ENCODE data around the gene ZNF598. TPM values are rescaled to one million over a fixed set of nuclear protein-coding genes. Genes with fewer than 3 reads are reported as not detected.

The ZNF598 gene
- total and polyA plus RNA-seq, 2 of the 13 experiments (the other 11 are each of a cell fraction or from before 2014, with no cell fraction given) = 13.5 to 14.2 TPM

GRCh38 chr16:1963806-1964505, 45.7 kb downstream of the ZNF598 start (continued):
- TF ChIP-seq, protein P1, sequence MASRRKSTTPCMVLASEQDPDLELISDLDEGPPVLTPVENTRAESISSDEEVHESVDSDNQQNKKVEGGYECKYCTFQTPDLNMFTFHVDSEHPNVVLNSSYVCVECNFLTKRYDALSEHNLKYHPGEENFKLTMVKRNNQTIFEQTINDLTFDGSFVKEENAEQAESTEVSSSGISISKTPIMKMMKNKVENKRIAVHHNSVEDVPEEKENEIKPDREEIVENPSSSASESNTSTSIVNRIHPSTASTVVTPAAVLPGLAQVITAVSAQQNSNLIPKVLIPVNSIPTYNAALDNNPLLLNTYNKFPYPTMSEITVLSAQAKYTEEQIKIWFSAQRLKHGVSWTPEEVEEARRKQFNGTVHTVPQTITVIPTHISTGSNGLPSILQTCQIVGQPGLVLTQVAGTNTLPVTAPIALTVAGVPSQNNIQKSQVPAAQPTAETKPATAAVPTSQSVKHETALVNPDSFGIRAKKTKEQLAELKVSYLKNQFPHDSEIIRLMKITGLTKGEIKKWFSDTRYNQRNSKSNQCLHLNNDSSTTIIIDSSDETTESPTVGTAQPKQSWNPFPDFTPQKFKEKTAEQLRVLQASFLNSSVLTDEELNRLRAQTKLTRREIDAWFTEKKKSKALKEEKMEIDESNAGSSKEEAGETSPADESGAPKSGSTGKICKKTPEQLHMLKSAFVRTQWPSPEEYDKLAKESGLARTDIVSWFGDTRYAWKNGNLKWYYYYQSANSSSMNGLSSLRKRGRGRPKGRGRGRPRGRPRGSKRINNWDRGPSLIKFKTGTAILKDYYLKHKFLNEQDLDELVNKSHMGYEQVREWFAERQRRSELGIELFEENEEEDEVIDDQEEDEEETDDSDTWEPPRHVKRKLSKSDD (CRISPR knock-in tag; IDR thresholded peaks at IDR 0.05; ENCODE audit: low read depth) = no peak
- TF ChIP-seq FIP1L1 (IDR thresholded peaks at IDR 0.05; ENCODE audit: borderline replicate concordance, insufficient read depth, low read depth, low read length) (no peak), ZNF512 (CRISPR knock-in tag; IDR thresholded peaks at IDR 0.05) (no peak), ZNF564 (CRISPR knock-in tag; IDR thresholded peaks at IDR 0.05) (no peak), MAFG (CRISPR knock-in tag; IDR thresholded peaks at IDR 0.05) (no peak), ZNF331 (CRISPR knock-in tag; IDR thresholded peaks at IDR 0.05) (no peak), GPN1 (CRISPR knock-in tag; IDR thresholded peaks at IDR 0.05; ENCODE audit: borderline replicate concordance) (no peak), HMG20A (CRISPR knock-in tag; IDR thresholded peaks at IDR 0.05; ENCODE audit: borderline replicate concordance) (no peak), ZNF143 (CRISPR knock-in tag; IDR thresholded peaks at IDR 0.05) (no peak), ZNF614 (CRISPR knock-in tag; IDR thresholded peaks at IDR 0.05; ENCODE audit: borderline replicate concordance) (no peak), IKZF1 (IDR thresholded peaks at IDR 0.05) (no peak), ZNF326 (CRISPR knock-in tag; IDR thresholded peaks at IDR 0.05; ENCODE audit: borderline replicate concordance) (no peak), NFYB (CRISPR knock-in tag; IDR thresholded peaks at IDR 0.05) (no peak), ZNF383 (CRISPR knock-in tag; IDR thresholded peaks at IDR 0.05; ENCODE audit: borderline replicate concordance) (no peak), ZMYM2 (CRISPR knock-in tag; IDR thresholded peaks at IDR 0.05) (no peak), PLRG1 (conservative IDR thresholded peaks at IDR 0.05) (no peak), CENPT (CRISPR knock-in tag; IDR thresholded peaks at IDR 0.05; ENCODE audit: low read depth) (no peak)
- TF ChIP-seq, protein P2, sequence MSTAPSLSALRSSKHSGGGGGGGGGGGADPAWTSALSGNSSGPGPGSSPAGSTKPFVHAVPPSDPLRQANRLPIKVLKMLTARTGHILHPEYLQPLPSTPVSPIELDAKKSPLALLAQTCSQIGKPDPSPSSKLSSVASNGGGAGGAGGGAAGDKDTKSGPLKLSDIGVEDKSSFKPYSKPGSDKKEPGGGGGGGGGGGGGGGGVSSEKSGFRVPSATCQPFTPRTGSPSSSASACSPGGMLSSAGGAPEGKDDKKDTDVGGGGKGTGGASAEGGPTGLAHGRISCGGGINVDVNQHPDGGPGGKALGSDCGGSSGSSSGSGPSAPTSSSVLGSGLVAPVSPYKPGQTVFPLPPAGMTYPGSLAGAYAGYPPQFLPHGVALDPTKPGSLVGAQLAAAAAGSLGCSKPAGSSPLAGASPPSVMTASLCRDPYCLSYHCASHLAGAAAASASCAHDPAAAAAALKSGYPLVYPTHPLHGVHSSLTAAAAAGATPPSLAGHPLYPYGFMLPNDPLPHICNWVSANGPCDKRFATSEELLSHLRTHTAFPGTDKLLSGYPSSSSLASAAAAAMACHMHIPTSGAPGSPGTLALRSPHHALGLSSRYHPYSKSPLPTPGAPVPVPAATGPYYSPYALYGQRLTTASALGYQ (CRISPR knock-in tag; IDR thresholded peaks at IDR 0.05) = no peak
- TF ChIP-seq, protein P3, sequence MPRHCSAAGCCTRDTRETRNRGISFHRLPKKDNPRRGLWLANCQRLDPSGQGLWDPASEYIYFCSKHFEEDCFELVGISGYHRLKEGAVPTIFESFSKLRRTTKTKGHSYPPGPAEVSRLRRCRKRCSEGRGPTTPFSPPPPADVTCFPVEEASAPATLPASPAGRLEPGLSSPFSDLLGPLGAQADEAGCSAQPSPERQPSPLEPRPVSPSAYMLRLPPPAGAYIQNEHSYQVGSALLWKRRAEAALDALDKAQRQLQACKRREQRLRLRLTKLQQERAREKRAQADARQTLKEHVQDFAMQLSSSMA (CRISPR knock-in tag; IDR thresholded peaks at IDR 0.05) = no peak
- TF ChIP-seq, protein P4, sequence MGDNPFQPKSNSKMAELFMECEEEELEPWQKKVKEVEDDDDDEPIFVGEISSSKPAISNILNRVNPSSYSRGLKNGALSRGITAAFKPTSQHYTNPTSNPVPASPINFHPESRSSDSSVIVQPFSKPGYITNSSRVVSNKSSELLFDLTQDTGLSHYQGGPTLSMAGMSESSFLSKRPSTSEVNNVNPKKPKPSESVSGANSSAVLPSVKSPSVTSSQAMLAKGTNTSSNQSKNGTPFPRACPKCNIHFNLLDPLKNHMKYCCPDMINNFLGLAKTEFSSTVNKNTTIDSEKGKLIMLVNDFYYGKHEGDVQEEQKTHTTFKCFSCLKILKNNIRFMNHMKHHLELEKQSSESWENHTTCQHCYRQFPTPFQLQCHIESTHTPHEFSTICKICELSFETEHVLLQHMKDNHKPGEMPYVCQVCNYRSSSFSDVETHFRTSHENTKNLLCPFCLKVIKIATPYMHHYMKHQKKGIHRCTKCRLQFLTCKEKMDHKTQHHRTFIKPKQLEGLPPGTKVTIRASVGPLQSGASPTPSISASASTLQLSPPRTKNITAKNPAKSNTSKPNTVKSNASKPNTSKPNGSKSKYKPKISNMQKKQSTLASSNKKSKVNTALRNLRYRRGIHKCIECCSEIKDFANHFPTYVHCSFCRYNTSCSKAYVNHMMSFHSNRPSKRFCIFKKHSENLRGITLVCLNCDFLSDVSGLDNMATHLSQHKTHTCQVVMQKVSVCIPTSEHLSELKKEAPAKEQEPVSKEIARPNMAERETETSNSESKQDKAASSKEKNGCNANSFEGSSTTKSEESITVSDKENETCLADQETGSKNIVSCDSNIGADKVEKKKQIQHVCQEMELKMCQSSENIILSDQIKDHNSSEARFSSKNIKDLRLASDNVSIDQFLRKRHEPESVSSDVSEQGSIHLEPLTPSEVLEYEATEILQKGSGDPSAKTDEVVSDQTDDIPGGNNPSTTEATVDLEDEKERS (CRISPR knock-in tag; IDR thresholded peaks at IDR 0.05) = no peak

Measured in HepG2 (cell line).